Heart left ventricle (tissue), 13 donors: ENCODE data around the gene EEIG1.

Experiments used
- CTCF ChIP-seq, 12 donors: fragments of 200-600 bp; sonication (generic) in 4 of 12; IDR thresholded peaks; one replicate each; pipeline versions ENCODE4 v1.5.0 to v1.8.0; 2018 to 2022; ENCODE audit warnings: antibody characterized with exemption in 12 of 12, mild to moderate bottlenecking in 5 of 12
- POLR2A ChIP-seq, 2 donors: fragments of 450-650 bp; IDR thresholded peaks; one replicate each; pipeline ENCODE4 v1.6.1; 2017; ENCODE audit warnings: antibody characterized with exemption in 2 of 2, mild to moderate bottlenecking in 2 of 2, moderate library complexity in 2 of 2
- donor health status: ischemic (EF 13 %, LVEDD 7.1; RV severe dilation, severe dysfunction).
- donor health status: DM: no; HTN: yes; CAD: no.
- donor health status: DM: no; HTN: no; CAD: no.
- donor health status: ischemic (EF 25% LVEDD 6.9; RV normal size, moderate dysfunction).
- donor health status: ischemic (EF 25% LVEDD 5.7; RV mildly dilated, moderate dysfunction).
- donor health status: ischemic (EF 35%, LVEDD 5.7; RV mildly dilated, moderate dysfunction).
- donor health status: nonischemic (EF 11% LVEDD 7.7; RV severe dilation, severe dysfunction).
- donor health status: DM: yes; HTN: yes; CAD: no.
- donor health status: PGD.
- donor health status: ischemic (EF 29% LVEDD 5.4; RV normal size, mild dysfunction).
- donor health status: nonischemic (EF 23%, LVEDD 6.1; RV moderate dilation, normal function).

- TF ChIP-seq CTCF (IDR thresholded peaks at IDR 0.05) (peak; percentile 76 to 91 (median 86)), POLR2A (IDR thresholded peaks at IDR 0.05) (no peak)
Observed at GRCh38 chr9:127942216-127943010, 38.4 kb downstream of the EEIG1 start.
